Naive thymus-derived CD4-positive, alpha-beta T cell (primary cell): ENCODE measurements around the gene TMEM212. TPM values are rescaled to one million over a fixed set of nuclear protein-coding genes. Genes with fewer than 3 reads are reported as not detected.
A peak's percentile ranks its signal among the peaks of the same experiment; 100 is the strongest.

ENCODE experiments used
- ATAC-seq: fragments of 150-1000 bp; cut with Tn5 transposase; 2 replicates; pipeline ENCODE4 v1.10.0; 2021; ENCODE audit warnings: mild to moderate bottlenecking, moderate library complexity
- CTCF ChIA-PET: fragments of 350-600 bp; sonication (Branson Sonifier 250); formaldehyde crosslinking; loops from one replicate; lab custom pipeline; 2021; ENCODE audit warnings: antibody characterized with exemption; lab: Charles Lee
- POLR2A ChIA-PET: fragments of 350-600 bp; sonication (Branson Sonifier 250); formaldehyde crosslinking; loops from one replicate; lab custom pipeline; 2021; ENCODE audit warnings: antibody characterized with exemption, inconsistent platforms; lab: Charles Lee
- DNase-seq, 9 donors: peaks; one replicate each; pipeline versions ENCODE4 v3.0.0 to v3.0.0-alpha.2; 2020 to 2022; ENCODE audit warnings: mixed read lengths in 1 of 9
- H3K27ac ChIP-seq: one replicate; pipeline ENCODE4 v1.7.0; 2013; ENCODE audit warnings: mild to moderate bottlenecking, low read depth, low read length, moderate library complexity
- H3K27me3 ChIP-seq, 2 donors: one replicate each; pipeline ENCODE4 v1.7.0; 2013; ENCODE audit warnings: low read length in 2 of 2, mild to moderate bottlenecking in 2 of 2, moderate library complexity in 2 of 2; ENCODE audit not compliant: control insufficient read depth in 2 of 2, insufficient read depth in 2 of 2
- H3K36me3 ChIP-seq, 3 experiments: 1 replicate in 2 of 3; 2 replicates in 1 of 3; pipeline ENCODE4 v1.7.0; 2013; ENCODE audit warnings: low read length in 3 of 3, mild to moderate bottlenecking in 3 of 3, moderate library complexity in 1 of 3; ENCODE audit not compliant: insufficient read depth in 3 of 3, control insufficient read depth in 2 of 3
- H3K4me1 ChIP-seq, 2 donors: one replicate each; pipeline ENCODE4 v1.7.0; 2013; ENCODE audit warnings: low read length in 2 of 2, mild to moderate bottlenecking in 2 of 2, moderate library complexity in 1 of 2; ENCODE audit not compliant: control insufficient read depth in 2 of 2, insufficient read depth in 2 of 2
- H3K4me3 ChIP-seq: 2 replicates; pipeline ENCODE4 v1.7.0; 2013; ENCODE audit warnings: mild to moderate bottlenecking, low read length
- H3K9me3 ChIP-seq, 3 experiments: 1 replicate in 2 of 3; 2 replicates in 1 of 3; pipeline ENCODE4 v1.7.0; 2013; ENCODE audit warnings: low read length in 3 of 3; ENCODE audit not compliant: control insufficient read depth in 2 of 3
- H3K27ac Mint-ChIP-seq, 9 donors: one replicate each; pipeline ENCODE4 v1.8.0; 2020 to 2022; ENCODE audit warnings: mixed read lengths in 9 of 9, mild to moderate bottlenecking in 8 of 9, moderate library complexity in 5 of 9, inconsistent platforms in 2 of 9
- H3K27me3 Mint-ChIP-seq, 5 donors: one replicate each; pipeline ENCODE4 v1.8.0; 2021 to 2022; ENCODE audit warnings: mixed read lengths in 5 of 5, mild to moderate bottlenecking in 1 of 5
- H3K36me3 Mint-ChIP-seq, 5 donors: one replicate each; pipeline ENCODE4 v1.8.0; 2020 to 2022; ENCODE audit warnings: mixed read lengths in 5 of 5, mild to moderate bottlenecking in 3 of 5, inconsistent platforms in 1 of 5
- H3K4me1 Mint-ChIP-seq, 7 donors: one replicate each; pipeline ENCODE4 v1.8.0; 2020 to 2022; ENCODE audit warnings: mixed read lengths in 7 of 7, mild to moderate bottlenecking in 3 of 7, inconsistent platforms in 1 of 7
- H3K4me3 Mint-ChIP-seq, 10 donors: one replicate each; pipeline ENCODE4 v1.8.0; 2020 to 2022; ENCODE audit warnings: mild to moderate bottlenecking in 10 of 10, mixed read lengths in 10 of 10, moderate library complexity in 6 of 10, inconsistent platforms in 2 of 10
- H3K9me3 Mint-ChIP-seq, 11 donors: one replicate each; pipeline ENCODE4 v1.8.0; 2020 to 2022; ENCODE audit warnings: mixed read lengths in 11 of 11, mild to moderate bottlenecking in 4 of 11, inconsistent platforms in 1 of 11, moderate library complexity in 1 of 11
- intact Hi-C, 2 donors: fragments of 100-400 bp; cut with micrococcal nuclease; formaldehyde crosslinking; loops; one replicate each; pipeline ENCODE4 v1.15.1; 2023
- polyA plus RNA-seq, 2 donors: library from polyadenylated mRNA; unstranded; fragments of 300-500 nt; fragmentation: Illumina TruSeq; gene quantifications; one replicate each; pipeline ENCODE4 v1.2.3, GENCODE V29; 2021
- total RNA-seq, 6 experiments: library from RNA in 5 of 6; stranded (reverse) in 5 of 6; gene quantifications; 1 replicate in 5 of 6; 2 replicates in 1 of 6; pipeline ENCODE4 v1.2.3 and lab custom pipeline; 2021 to 2026

Gene TMEM212
- total and polyA plus RNA-seq, 7 experiments from 2014 or later: not detected

GRCh38 chr3:171821044-171821443 is 22.1 kb upstream of the TMEM212 start:
- no peaks in the 10 kb centered on the region for H3K27me3 ChIP-seq
- no peak overlapping the region for H3K27ac ChIP-seq
- POLR2A ChIA-PET: no interaction called here
- no peak for DNase-seq
- H3K36me3 ChIP-seq: no peaks in the 10 kb centered on the region
- Mint-ChIP-seq H3K4me1 (peaks cover 0 to 10% (median 4%) of the 10 kb centered on the region in 7 donors), H3K27me3 (peaks cover 4 to 18% (median 9%) of the 10 kb centered on the region in 5 donors), H3K36me3 (no peaks in the 10 kb centered on the region), H3K9me3 (peaks cover 0 to 5% (median 0%) of the 10 kb centered on the region in 11 donors), H3K27ac (no peak overlapping the region), H3K4me3 (no peak overlapping the region)
- intact Hi-C loops: no loop called here
- no peaks in the 10 kb centered on the region for H3K4me1 ChIP-seq
- no peak for ATAC-seq
- H3K9me3 ChIP-seq: no peaks in the 10 kb centered on the region
- CTCF ChIA-PET: no interaction called here
- H3K4me3 ChIP-seq: no peak overlapping the region

- no peaks in the 10 kb centered on the region for H3K4me1 ChIP-seq
- POLR2A ChIA-PET: no interaction called here
- ATAC-seq: no peak
- CTCF ChIA-PET: no interaction called here
- H3K27ac ChIP-seq: no peak overlapping the region
- Mint-ChIP-seq H3K27me3 (peaks cover 8 to 22% (median 9%) of the 10 kb centered on the region in 5 donors), H3K27ac (no peak overlapping the region), H3K4me1 (peaks cover 0 to 10% (median 5%) of the 10 kb centered on the region in 7 donors), H3K36me3 (no peaks in the 10 kb centered on the region), H3K4me3 (no peak overlapping the region), H3K9me3 (peaks cover 0 to 5% (median 0%) of the 10 kb centered on the region in 11 donors)
- no peak for DNase-seq
- H3K36me3 ChIP-seq: no peaks in the 10 kb centered on the region
- no peaks in the 10 kb centered on the region for H3K9me3 ChIP-seq
- no peak overlapping the region for H3K4me3 ChIP-seq
- intact Hi-C loops: no loop called here
- H3K27me3 ChIP-seq: no peaks in the 10 kb centered on the region
Observed at GRCh38 chr3:171821778-171822358, 21.3 kb upstream of the TMEM212 start.

- Mint-ChIP-seq H3K4me1 (peaks cover 0 to 10% (median 5%) of the 10 kb centered on the region in 7 donors), H3K27ac (no peak overlapping the region), H3K4me3 (no peak overlapping the region), H3K36me3 (no peaks in the 10 kb centered on the region), H3K27me3 (peaks cover 8 to 27% (median 9%) of the 10 kb centered on the region in 5 donors), H3K9me3 (peaks cover 0 to 5% (median 0%) of the 10 kb centered on the region in 11 donors)
- Histone ChIP-seq H3K4me1 (no peaks in the 10 kb centered on the region), H3K27ac (no peak overlapping the region), H3K27me3 (no peaks in the 10 kb centered on the region), H3K4me3 (no peak overlapping the region), H3K9me3 (no peaks in the 10 kb centered on the region), H3K36me3 (no peaks in the 10 kb centered on the region)
- ChIA-PET CTCF (no interaction called here), POLR2A (no interaction called here)
- ATAC-seq (no peak), DNase-seq (no peak)
- intact Hi-C loops: no loop called here
Observed at GRCh38 chr3:171822431-171823106, 20.6 kb upstream of the TMEM212 start.

GRCh38 chr3:171824116-171824515 is 19.0 kb upstream of the TMEM212 start:
- H3K27me3 Mint-ChIP-seq: peaks cover 8 to 40% (median 9%) of the 10 kb centered on the region in 5 donors
- Histone ChIP-seq H3K36me3 (no peaks in the 10 kb centered on the region), H3K27ac (no peak overlapping the region), H3K4me3 (no peak overlapping the region), H3K27me3 (no peaks in the 10 kb centered on the region), H3K4me1 (no peaks in the 10 kb centered on the region), H3K9me3 (no peaks in the 10 kb centered on the region)
- H3K36me3 Mint-ChIP-seq: no peaks in the 10 kb centered on the region
- H3K4me3 Mint-ChIP-seq: no peak overlapping the region
- intact Hi-C loops: no loop called here
- POLR2A ChIA-PET: no interaction called here
- ATAC-seq: peak; percentile 53
- CTCF ChIA-PET: no interaction called here
- no peak overlapping the region for H3K27ac Mint-ChIP-seq
- H3K4me1 Mint-ChIP-seq: peaks cover 0 to 15% (median 9%) of the 10 kb centered on the region in 7 donors
- DNase-seq: no peak
- H3K9me3 Mint-ChIP-seq: no peaks in the 10 kb centered on the region

- Histone ChIP-seq H3K4me3 (no peak overlapping the region), H3K27ac (no peak overlapping the region), H3K36me3 (no peaks in the 10 kb centered on the region), H3K9me3 (no peaks in the 10 kb centered on the region), H3K27me3 (no peaks in the 10 kb centered on the region), H3K4me1 (no peaks in the 10 kb centered on the region)
- ATAC-seq (no peak), DNase-seq (no peak)
- H3K9me3 Mint-ChIP-seq: no peaks in the 10 kb centered on the region
- POLR2A ChIA-PET: no interaction called here
- H3K36me3 Mint-ChIP-seq: no peaks in the 10 kb centered on the region
- no peak overlapping the region for H3K4me3 Mint-ChIP-seq
- intact Hi-C loops: no loop called here
- H3K27ac Mint-ChIP-seq: peak overlapping the region in 1 of 9 donors; percentile 7
- CTCF ChIA-PET: no interaction called here
- peaks cover 8 to 44% (median 9%) of the 10 kb centered on the region in 5 donors for H3K27me3 Mint-ChIP-seq
- H3K4me1 Mint-ChIP-seq: peaks cover 0 to 15% (median 9%) of the 10 kb centered on the region in 7 donors
Observed at GRCh38 chr3:171824824-171825221, 18.3 kb upstream of the TMEM212 start.

GRCh38 chr3:171825222-171825828 is 17.8 kb upstream of the TMEM212 start:
- CTCF ChIA-PET: no interaction called here
- H3K27ac Mint-ChIP-seq: peak overlapping the region in 1 of 9 donors; percentile 7

More at GRCh38 chr3:171825222-171825828, 17.8 kb upstream of the TMEM212 start:
- POLR2A ChIA-PET: no interaction called here
- no peak overlapping the region for H3K27ac ChIP-seq
- H3K36me3 ChIP-seq: no peaks in the 10 kb centered on the region
- intact Hi-C loops: no loop called here
- no peak overlapping the region for H3K4me3 ChIP-seq
- H3K4me1 ChIP-seq: no peaks in the 10 kb centered on the region
- DNase-seq (no peak), ATAC-seq (no peak)
- H3K9me3 ChIP-seq: no peaks in the 10 kb centered on the region
- H3K9me3 Mint-ChIP-seq: no peaks in the 10 kb centered on the region
- H3K27me3 Mint-ChIP-seq: peaks cover 8 to 46% (median 9%) of the 10 kb centered on the region in 5 donors
- H3K4me1 Mint-ChIP-seq: peaks cover 0 to 15% (median 9%) of the 10 kb centered on the region in 7 donors
- no peaks in the 10 kb centered on the region for H3K36me3 Mint-ChIP-seq
- no peak overlapping the region for H3K4me3 Mint-ChIP-seq
- no peaks in the 10 kb centered on the region for H3K27me3 ChIP-seq
